Erythroblast (primary cell): ENCODE data around the gene MAP2.

ENCODE experiments used
- GATA1 ChIP-seq: IDR thresholded peaks from 2 replicates; pipeline ENCODE4 v1.6.1; 2011; ENCODE audit warnings: low read depth, mild to moderate bottlenecking, control low read depth, low read length, moderate library complexity
- POLR2A ChIP-seq: IDR thresholded peaks from 2 replicates; pipeline ENCODE4 v1.6.1; 2011; ENCODE audit warnings: mild to moderate bottlenecking, low read length

DNA sequence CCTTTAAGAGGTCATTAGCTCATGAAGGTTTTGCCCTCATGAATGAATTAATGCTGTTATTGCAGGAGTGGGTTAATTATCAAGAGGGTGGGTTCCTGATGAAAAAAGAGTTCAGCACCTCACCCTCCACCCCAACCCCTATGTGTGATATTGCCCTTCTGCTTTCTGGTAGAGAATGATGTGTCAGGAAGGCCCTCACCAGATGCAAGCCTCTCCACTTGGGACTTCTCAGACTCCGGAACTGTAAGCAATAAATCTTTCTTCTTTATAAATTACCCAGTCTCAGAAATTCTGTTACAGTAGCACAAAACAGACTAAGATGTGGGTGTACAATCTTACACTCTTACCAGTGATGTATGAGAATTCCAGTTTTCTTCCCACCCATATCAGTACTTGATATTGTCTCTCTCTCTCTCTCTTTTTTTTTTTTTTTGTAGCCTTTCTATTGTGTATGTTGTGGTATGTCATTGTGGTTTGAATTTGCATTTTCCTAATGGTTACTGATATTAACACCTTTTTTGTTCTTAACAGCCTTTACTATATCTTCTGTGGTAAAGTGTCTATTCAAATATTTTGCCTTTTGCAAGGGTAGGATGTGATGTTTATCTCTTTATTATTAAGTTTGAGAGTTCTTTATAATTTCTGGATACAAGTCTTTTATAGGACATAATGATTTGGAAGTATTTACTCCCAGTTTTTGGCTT lies 10.4 kb upstream of the MAP2 start:
- no peak for TF ChIP-seq POLR2A
- TF ChIP-seq GATA1, result no peak
